ENCODE measurements around the gene HIBCH.

DNA sequence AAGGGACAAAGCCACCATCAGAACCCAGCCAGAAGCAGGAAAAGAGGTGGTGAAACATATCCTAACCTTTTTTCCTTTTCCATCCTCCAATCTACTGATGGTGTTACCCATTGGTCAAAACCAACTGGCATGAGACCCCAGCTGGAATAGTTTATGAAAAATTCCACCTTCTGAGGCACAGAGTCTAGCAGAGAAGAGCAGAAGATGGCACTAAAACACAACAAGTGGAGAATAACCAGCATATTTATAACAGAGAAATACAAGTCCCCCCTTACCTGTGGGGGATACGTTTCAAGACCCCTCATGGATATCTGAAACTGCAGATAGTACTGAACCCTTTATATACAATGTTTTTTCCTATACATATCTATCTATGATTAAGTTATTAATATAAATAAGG is 18.8 kb upstream of the HIBCH start:
- TF ChIP-seq CTCF (IDR thresholded peaks at IDR 0.05; ENCODE audit: extremely low read depth in 1 of 2, insufficient read depth in 1 of 2, low read depth in 1 of 2, low read length in 2 of 2) (no peak), EZH2 (IDR thresholded peaks at IDR 0.05; ENCODE audit: borderline replicate concordance, low read depth, low read length, severe bottlenecking) (no peak), POLR2A (IDR thresholded peaks at IDR 0.05; ENCODE audit: low read depth, low read length) (no peak)
